GM19455 (cell line): Measurements from ENCODE around the gene ANKRD2.
"Not testable (repeated sequence)": the region's sequence is repeated elsewhere in the genome, so short reads cannot be mapped to it uniquely, and the experiment has no call there.

Experiments used
- ATAC-seq: cut with Tn5 transposase; IDR thresholded peaks from one replicate; pipeline ENCODE4 v1.9.1; 2021; ENCODE audit not compliant: unreplicated experiment

ANKRD2 gene

GRCh38 chr10:97571622-97572021 is 957 bp upstream of the ANKRD2 start:
- no peak for ATAC-seq

GRCh38 chr10:97573021-97573420 is 442 bp downstream of the ANKRD2 start:
- ATAC-seq = no peak

DNA sequence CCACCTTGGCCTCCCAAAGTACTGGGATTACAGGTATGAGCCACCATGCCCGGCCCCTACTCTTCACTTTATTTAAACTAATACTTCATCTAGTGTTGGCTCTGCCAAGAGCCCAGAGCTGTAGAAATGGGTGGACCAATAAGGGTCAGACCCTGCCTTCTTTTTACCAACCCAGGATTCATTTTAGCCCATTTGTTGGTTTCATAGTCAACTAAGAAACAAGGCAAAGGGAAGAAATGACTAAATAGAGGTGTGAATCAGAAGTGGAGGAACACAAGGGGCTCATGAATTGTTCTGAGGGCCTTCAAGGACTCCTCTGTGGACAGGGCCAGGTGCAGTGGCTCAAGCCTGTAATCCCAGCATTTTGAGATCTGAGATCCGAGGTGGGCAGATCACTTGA is 1.1 kb downstream of the ANKRD2 start:
- no peak for ATAC-seq

DNA sequence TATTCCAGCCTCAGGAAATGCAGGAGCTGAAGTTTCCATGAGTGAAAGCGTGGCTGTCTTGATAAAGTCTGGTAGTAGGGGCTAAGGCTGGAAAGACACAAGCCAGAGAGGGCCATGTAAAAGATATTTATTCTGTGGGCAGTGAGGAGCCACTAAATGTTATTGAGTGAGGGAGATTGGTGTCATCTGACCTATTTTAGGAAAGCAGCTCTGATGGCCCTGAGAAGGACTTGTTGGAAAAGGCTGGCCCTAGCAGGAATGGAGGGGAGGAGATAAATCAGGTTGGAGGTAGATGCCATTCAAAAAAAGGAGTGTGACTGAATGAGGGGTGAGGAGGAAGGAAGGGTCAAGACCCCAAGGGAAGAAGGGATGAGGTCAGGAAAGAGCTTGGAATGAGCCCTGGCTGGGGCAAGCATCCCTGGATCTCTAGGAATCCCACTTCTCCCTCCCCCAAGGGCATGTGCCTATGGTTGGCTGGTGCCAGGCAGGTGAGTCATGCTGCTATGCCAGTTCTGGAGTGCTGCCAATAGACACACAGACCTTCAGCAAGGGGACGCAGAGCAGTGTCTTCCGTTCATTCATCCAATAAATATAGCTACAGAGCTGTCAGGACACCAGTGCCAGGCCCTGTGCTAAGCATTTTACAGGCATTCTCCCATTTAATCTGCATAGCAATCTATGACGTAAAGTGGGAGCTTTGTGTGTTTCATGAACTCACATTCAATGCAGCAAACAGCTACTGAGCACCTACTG is 2.0 kb downstream of the ANKRD2 start:
- no peak for ATAC-seq

DNA sequence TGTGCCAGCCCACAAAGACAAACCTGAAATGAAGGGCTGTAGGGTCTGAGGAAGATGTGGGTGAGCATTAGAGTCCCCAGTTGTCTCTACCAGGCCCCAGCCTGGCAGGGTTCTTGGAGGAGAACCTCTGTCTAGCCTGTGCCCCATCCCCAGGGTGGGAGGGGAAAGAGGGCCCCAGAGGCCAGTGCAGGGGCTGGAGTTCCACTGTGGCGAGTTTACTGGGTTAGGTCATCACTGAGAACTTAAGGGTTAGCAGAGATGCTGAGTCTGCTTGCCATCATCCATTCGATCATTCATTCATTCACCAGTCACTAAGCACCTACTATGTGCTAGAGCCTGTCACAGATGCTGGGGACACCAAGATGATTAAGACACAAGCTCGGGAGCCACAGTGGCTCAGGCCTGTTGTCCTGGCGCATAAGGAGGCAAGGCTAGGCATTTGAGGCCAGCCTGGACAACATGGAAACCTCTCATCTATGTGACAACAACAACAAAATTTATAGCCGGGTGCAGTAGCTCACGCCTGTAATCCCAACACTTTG is 2.6 kb downstream of the ANKRD2 start:
- ATAC-seq = no peak

DNA sequence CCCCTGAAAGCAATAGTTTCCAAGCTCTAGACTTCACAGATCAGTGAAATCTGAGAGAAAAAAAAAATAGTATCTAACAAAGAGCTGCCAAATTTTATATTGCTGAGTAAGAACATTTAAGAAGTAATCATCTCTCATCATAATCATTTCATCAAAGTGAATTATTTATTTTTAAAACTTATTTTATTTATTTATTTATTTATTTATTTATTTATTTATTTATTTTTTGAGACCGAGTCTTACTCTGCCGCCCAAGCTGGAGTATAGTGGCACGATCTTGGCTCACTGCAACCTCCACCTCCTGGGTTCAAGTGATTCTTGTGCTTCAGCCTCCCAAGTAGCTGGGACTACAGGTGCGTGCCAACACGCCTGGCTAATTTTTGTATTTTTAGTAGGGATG is 3.9 kb downstream of the ANKRD2 start:
- ATAC-seq = not testable (repeated sequence)

DNA sequence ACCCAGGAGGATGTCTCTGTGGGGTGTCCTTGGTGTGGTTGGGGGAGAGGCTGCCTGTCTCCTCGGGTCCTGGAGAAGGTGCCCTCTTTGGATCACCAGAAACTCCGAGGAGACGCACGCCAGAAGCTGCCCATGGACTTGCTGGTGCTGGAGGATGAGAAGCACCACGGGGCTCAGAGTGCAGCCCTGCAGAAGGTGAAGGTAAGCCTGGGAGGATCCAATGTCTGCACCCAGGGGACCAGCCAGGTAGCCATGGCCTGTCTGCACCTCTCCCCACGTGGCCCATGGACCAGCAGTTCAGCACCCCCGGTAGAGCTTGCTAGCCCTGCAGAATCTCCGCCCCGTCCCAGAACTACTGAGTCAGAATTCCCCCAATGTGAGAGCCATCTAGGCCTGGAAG is 5.1 kb downstream of the ANKRD2 start:
- ATAC-seq = no peak

GRCh38 chr10:97578171-97578844 is 5.7 kb downstream of the ANKRD2 start:
- no peak for ATAC-seq

GRCh38 chr10:97580421-97581367 is 8.1 kb downstream of the ANKRD2 start:
- ATAC-seq = no peak

DNA sequence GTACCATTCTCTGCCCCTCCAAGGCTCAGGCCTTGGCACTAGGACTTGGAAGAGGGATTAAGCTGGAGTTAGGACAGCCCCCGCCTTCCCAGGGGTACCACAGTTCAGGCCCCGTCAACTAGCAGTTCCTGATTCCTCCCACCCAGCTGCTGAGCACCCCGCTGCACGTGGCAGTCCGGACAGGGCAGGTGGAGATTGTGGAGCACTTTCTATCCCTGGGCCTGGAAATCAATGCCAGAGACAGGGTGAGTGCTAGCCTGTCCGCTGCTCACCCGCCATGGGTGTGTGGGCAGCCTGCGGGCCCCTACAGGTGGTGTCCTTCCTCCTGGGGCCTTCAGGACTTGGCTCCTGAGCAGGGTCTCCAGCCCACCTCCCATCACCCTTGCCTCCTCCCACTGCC is 9.6 kb downstream of the ANKRD2 start:
- no peak for ATAC-seq

- no peak for ATAC-seq
These were observed 10.9 kb downstream of the ANKRD2 start for GRCh38 chr10:97583476-97583875.

- ATAC-seq = no peak
These were observed 11.7 kb downstream of the ANKRD2 start, which contains the start of gene HOGA1 for GRCh38 chr10:97584060-97584797. Gene HOGA1 (plus strand): TSS chr10:97584389. CDS start chr10:97584704, 315 bp downstream.

- no peak for ATAC-seq
These were observed 12.3 kb downstream of the ANKRD2 start for GRCh38 chr10:97584798-97585438.

- ATAC-seq = no peak
These were observed 12.8 kb downstream of the ANKRD2 start for GRCh38 chr10:97585439-97585811.

GRCh38 chr10:97587183-97587582 is 14.6 kb downstream of the ANKRD2 start:
- no peak for ATAC-seq

- no peak for ATAC-seq
These were observed 16.9 kb downstream of the ANKRD2 start, which contains the start of gene C10orf62 for GRCh38 chr10:97589479-97589878. Gene C10orf62 (plus strand): TSS chr10:97589721. CDS start chr10:97589898, 177 bp downstream.

DNA sequence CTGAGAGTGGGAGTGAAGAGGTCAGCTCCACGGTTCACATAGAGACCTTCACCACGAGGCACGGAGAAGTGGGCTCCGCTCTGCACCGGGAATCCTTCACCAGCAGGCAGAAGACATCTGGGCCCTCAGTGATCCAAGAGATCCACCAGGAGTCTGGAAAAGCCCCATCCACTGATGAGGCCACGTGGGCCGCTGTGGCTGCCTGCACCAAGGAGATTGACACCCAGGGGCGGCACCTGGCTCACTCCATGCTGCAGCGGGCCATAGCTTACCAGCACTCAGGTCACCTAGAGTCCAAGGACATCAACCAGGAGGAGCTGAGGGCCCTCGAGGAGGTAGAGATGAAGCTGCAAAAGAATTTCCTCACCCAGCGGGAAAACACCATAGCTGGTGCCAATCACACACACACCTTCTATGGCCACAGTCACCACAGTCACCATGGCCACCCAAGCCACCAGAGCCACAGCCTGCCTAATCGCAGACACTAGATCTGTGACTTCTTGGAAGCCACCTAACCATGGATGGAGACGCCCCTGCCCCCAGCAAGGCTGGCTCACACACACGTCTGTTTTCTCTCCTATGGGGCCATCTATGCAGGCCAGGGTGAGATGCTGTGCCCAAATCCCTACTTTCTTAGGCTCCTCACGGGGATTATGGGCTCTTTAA is 17.6 kb downstream of the ANKRD2 start:
- ATAC-seq = no peak

GRCh38 chr10:97590748-97591495 is 18.3 kb downstream of the ANKRD2 start:
- no peak for ATAC-seq

- ATAC-seq = no peak
These were observed 20.8 kb downstream of the ANKRD2 start for GRCh38 chr10:97593421-97593820.
